Neural progenitor cell (in vitro differentiated cells): ENCODE measurements around the gene CMYA5. TPM values are rescaled to one million over a fixed set of nuclear protein-coding genes. Genes with fewer than 3 reads are reported as not detected.

ENCODE experiments used
- DNase-seq: peaks from one replicate; pipeline ENCODE4 v3.0.0-alpha.2; 2016; ENCODE audit warnings: low spot score
- H2AFZ ChIP-seq: fragments of 200-600 bp; sonication (generic); replicated peaks from 2 replicates; pipeline ENCODE4 v1.6.1; 2016; ENCODE audit warnings: antibody characterized with exemption
- H3F3A ChIP-seq: fragments of 200-600 bp; sonication (generic); 2 replicates; pipeline ENCODE4 v1.6.1; 2016; ENCODE audit warnings: antibody characterized with exemption, low read depth
- H3K27ac ChIP-seq: fragments of 200-600 bp; sonication (generic); 2 replicates; pipeline ENCODE4 v1.5.1; 2016; ENCODE audit warnings: mild to moderate bottlenecking
- H3K27me3 ChIP-seq: fragments of 200-600 bp; sonication (generic); 2 replicates; pipeline ENCODE4 v1.6.1; 2016; ENCODE audit warnings: mild to moderate bottlenecking, moderate library complexity
- H3K36me3 ChIP-seq: fragments of 200-600 bp; sonication (generic); 2 replicates; pipeline ENCODE4 v1.5.1; 2016
- H3K4me1 ChIP-seq: fragments of 200-600 bp; sonication (generic); 2 replicates; pipeline ENCODE4 v1.6.1; 2016; ENCODE audit warnings: mixed run types
- H3K4me2 ChIP-seq: fragments of 200-600 bp; sonication (generic); 2 replicates; pipeline ENCODE4 v1.6.1; 2016
- H3K4me3 ChIP-seq: fragments of 200-600 bp; sonication (generic); 2 replicates; pipeline ENCODE4 v1.5.1; 2016
- H3K79me2 ChIP-seq: fragments of 200-600 bp; sonication (generic); 2 replicates; pipeline ENCODE4 v1.6.1; 2016; ENCODE audit warnings: low read depth
- H3K9ac ChIP-seq: fragments of 200-600 bp; sonication (generic); 2 replicates; pipeline ENCODE4 v1.6.1; 2016
- H3K9me3 ChIP-seq: fragments of 200-600 bp; sonication (generic); 2 replicates; pipeline ENCODE4 v1.5.1; 2016; ENCODE audit warnings: low read depth
- H4K20me1 ChIP-seq: fragments of 200-600 bp; sonication (generic); 2 replicates; pipeline ENCODE4 v1.6.1; 2016; ENCODE audit warnings: low read depth
- H3K27ac Mint-ChIP-seq: 3 replicates; pipeline ENCODE4 v1.8.0; 2021; ENCODE audit warnings: mixed read lengths
- H3K27me3 Mint-ChIP-seq: 2 replicates; pipeline ENCODE4 v1.8.0; 2022; ENCODE audit warnings: low read depth, mild to moderate bottlenecking, inconsistent platforms, moderate library complexity, mixed read lengths; ENCODE audit not compliant: insufficient read depth
- H3K36me3 Mint-ChIP-seq: 3 replicates; pipeline ENCODE4 v1.8.0; 2021; ENCODE audit warnings: mixed read lengths
- H3K4me1 Mint-ChIP-seq: 3 replicates; pipeline ENCODE4 v1.8.0; 2021; ENCODE audit warnings: mixed read lengths
- H3K4me3 Mint-ChIP-seq: 3 replicates; pipeline ENCODE4 v1.8.0; 2021; ENCODE audit warnings: mild to moderate bottlenecking, moderate library complexity, mixed read lengths
- H3K9me3 Mint-ChIP-seq: 3 replicates; pipeline ENCODE4 v1.8.0; 2020; ENCODE audit warnings: mixed read lengths
- CTCF ChIP-seq: fragments of 200-600 bp; sonication (generic); IDR thresholded peaks from 2 replicates; pipeline ENCODE4 v1.5.1; 2017; ENCODE audit warnings: antibody characterized with exemption, mild to moderate bottlenecking
- EZH2 ChIP-seq: fragments of 200-600 bp; sonication (generic); IDR thresholded peaks from 2 replicates; pipeline ENCODE4 v1.6.1; 2017; ENCODE audit warnings: antibody characterized with exemption, mild to moderate bottlenecking, moderate library complexity
- EZH2phosphoT487 ChIP-seq: fragments of 200-600 bp; sonication (generic); IDR thresholded peaks from 2 replicates; pipeline ENCODE4 v1.6.1; 2017; ENCODE audit warnings: antibody characterized with exemption
- total RNA-seq: library from RNA; depleted of rRNA; stranded (reverse); fragments of >200 nt; gene quantifications from 2 replicates; pipeline ENCODE4 v1.2.3, GENCODE V29; 2015; ENCODE audit warnings: low replicate concordance

The CMYA5 gene
- total RNA-seq, 1 donor from 2014 or later: 3.5 TPM

DNA sequence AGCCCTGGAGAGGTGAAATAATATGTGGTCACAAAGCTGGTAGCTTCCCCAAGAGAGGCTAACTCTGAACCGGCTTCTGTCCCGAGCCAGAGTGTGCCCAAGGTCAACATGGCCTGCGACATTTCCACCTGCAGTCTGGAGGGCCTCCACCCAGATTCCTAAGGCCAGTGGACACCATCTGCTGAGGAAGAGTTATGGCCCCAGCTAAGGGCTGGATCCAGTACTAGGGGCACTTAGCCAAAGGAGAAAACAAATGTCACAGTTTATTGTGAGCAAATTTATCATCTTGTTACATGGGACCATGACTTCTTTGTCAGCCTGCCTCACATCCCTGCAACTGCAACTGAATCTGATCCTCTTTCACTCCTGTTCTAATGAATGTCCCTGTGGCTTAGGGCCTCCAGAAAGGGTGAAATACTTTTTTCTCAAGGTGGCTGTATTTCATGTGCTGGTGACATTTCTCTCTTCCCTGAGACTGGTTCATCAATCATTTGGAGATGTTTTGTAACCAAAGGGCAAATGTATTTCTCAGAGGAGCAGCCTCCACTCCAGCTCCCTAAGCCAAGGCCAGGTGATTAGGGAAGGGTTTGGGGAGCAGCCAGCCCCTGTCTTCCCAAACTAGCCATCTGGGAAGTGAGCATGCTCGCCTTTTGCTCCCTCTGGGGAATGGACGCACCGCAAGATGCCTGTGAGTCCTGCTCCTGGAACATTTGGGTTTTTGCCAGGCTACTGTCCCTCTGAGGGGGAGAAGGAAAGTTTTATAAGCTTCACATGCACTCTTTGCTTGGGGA, 148.3 kb downstream of the CMYA5 start:
- no peak overlapping the region for H3K4me3 Mint-ChIP-seq
- H3K27ac Mint-ChIP-seq: no peak overlapping the region
- TF ChIP-seq EZH2: no peak
- no peak for TF ChIP-seq EZH2phosphoT487
- no peak for TF ChIP-seq CTCF
- H3K27me3 Mint-ChIP-seq: peaks cover 24% of the 10 kb centered on the region
- Histone ChIP-seq H3K36me3 (no peaks in the 10 kb centered on the region), H3K27me3 (no peaks in the 10 kb centered on the region), H3K4me2 (no peak overlapping the region), H2AFZ (no peak overlapping the region), H3K9ac (no peak overlapping the region), H3K27ac (no peak overlapping the region), H3F3A (peaks cover 15% of the 10 kb centered on the region), H3K4me1 (peaks cover 21% of the 10 kb centered on the region), H3K4me3 (no peak overlapping the region), H4K20me1 (no peaks in the 10 kb centered on the region), H3K9me3 (no peaks in the 10 kb centered on the region), H3K79me2 (no peaks in the 10 kb centered on the region)
- no peaks in the 10 kb centered on the region for H3K9me3 Mint-ChIP-seq
- DNase-seq: no peak
- H3K4me1 Mint-ChIP-seq: peaks cover 21% of the 10 kb centered on the region
- no peaks in the 10 kb centered on the region for H3K36me3 Mint-ChIP-seq

GRCh38 chr5:79840084-79840990, 150.7 kb downstream of the CMYA5 start:
- H3K27me3 Mint-ChIP-seq: peaks cover 24% of the 10 kb centered on the region
- TF ChIP-seq EZH2phosphoT487: no peak
- no peaks in the 10 kb centered on the region for H4K20me1 ChIP-seq
- no peak overlapping the region for H3K4me3 ChIP-seq
- no peak overlapping the region for H3K9ac ChIP-seq
- H3K9me3 Mint-ChIP-seq: no peaks in the 10 kb centered on the region
- peaks cover 3% of the 10 kb centered on the region for H3K4me1 Mint-ChIP-seq
- peak overlapping the region; percentile 20 for H3K27ac Mint-ChIP-seq
- H3F3A ChIP-seq: peaks cover 15% of the 10 kb centered on the region
- H3K36me3 Mint-ChIP-seq: no peaks in the 10 kb centered on the region
- peaks cover 21% of the 10 kb centered on the region for H3K4me1 ChIP-seq
- DNase-seq: peak; percentile 14
- H3K36me3 ChIP-seq: no peaks in the 10 kb centered on the region
- peak overlapping the region; percentile 76 for H2AFZ ChIP-seq
- no peak overlapping the region for H3K4me3 Mint-ChIP-seq
- no peak overlapping the region for H3K4me2 ChIP-seq
- H3K27ac ChIP-seq: peak overlapping the region; percentile 79
- no peaks in the 10 kb centered on the region for H3K79me2 ChIP-seq
- no peaks in the 10 kb centered on the region for H3K9me3 ChIP-seq
- H3K27me3 ChIP-seq: no peaks in the 10 kb centered on the region

GRCh38 chr5:79841172-79841571, 151.5 kb downstream of the CMYA5 start:
- Histone ChIP-seq H4K20me1 (no peaks in the 10 kb centered on the region), H3K4me3 (no peak overlapping the region), H3F3A (peaks cover 15% of the 10 kb centered on the region), H3K27me3 (no peaks in the 10 kb centered on the region), H3K9me3 (no peaks in the 10 kb centered on the region), H2AFZ (peak overlapping the region; percentile 7), H3K4me1 (peaks cover 21% of the 10 kb centered on the region), H3K4me2 (no peak overlapping the region), H3K9ac (no peak overlapping the region), H3K79me2 (no peaks in the 10 kb centered on the region), H3K36me3 (no peaks in the 10 kb centered on the region), H3K27ac (no peak overlapping the region)
- peaks cover 22% of the 10 kb centered on the region for H3K27me3 Mint-ChIP-seq
- no peak overlapping the region for H3K4me3 Mint-ChIP-seq
- H3K36me3 Mint-ChIP-seq: no peaks in the 10 kb centered on the region
- no peak overlapping the region for H3K27ac Mint-ChIP-seq
- TF ChIP-seq EZH2: no peak
- TF ChIP-seq CTCF: no peak
- no peak for TF ChIP-seq EZH2phosphoT487
- peaks cover 3% of the 10 kb centered on the region for H3K4me1 Mint-ChIP-seq
- H3K9me3 Mint-ChIP-seq: no peaks in the 10 kb centered on the region
- no peak for DNase-seq
